Endothelial cell of umbilical vein (primary cell): Measurements from ENCODE around the gene PRDM16. TPM values are rescaled to one million over a fixed set of nuclear protein-coding genes. Genes with fewer than 3 reads are reported as not detected.

Experiments
- BruUV-seq: library from RNA; stranded (reverse); fragments of 400-500 nt; replicated peaks from 2 replicates; lab custom pipeline; 2021; lab: Mats Ljungman, UMichigan
- CTCF ChIA-PET: fragments of 300-600, 350-600 bp; sonication (Branson Sonifier 250); formaldehyde crosslinking; loops from one replicate; lab custom pipeline; 2021; ENCODE audit warnings: antibody characterized with exemption, inconsistent platforms; lab: Charles Lee
- POLR2A ChIA-PET: fragments of 300-600, 350-600 bp; sonication (Branson Sonifier 250); formaldehyde crosslinking; loops from one replicate; lab custom pipeline; 2021; ENCODE audit warnings: antibody characterized with exemption, inconsistent platforms; lab: Charles Lee
- DNase-seq: peaks from one replicate; pipeline ENCODE4 v3.0.0-alpha.2; 2011; ENCODE audit warnings: low read depth, low spot score
- FAIRE-seq: peaks from 2 replicates; lab custom pipeline; 2011; peaks lifted over from hg19 to GRCh38; lab: Jason Lieb, UNC
- H2AFZ ChIP-seq: 2 replicates; pipeline ENCODE4 v1.6.0; 2012; ENCODE audit warnings: low read depth, low read length, control low read depth, inconsistent platforms
- H3K27ac ChIP-seq: 2 replicates; pipeline ENCODE4 v1.5.1; 2011; ENCODE audit warnings: low read depth, mild to moderate bottlenecking, control low read depth, low read length, moderate library complexity; ENCODE audit not compliant: insufficient read depth
- H3K27me3 ChIP-seq, 2 experiments: 2 replicates each; pipeline versions ENCODE4 v1.6.0 to v1.6.1; 2011; ENCODE audit warnings: low read length in 2 of 2, mixed read lengths in 1 of 2; ENCODE audit not compliant: control insufficient read depth in 2 of 2, insufficient read depth in 2 of 2
- H3K36me3 ChIP-seq, 2 experiments: 2 replicates in 1 of 2; 3 replicates in 1 of 2; pipeline ENCODE4 v1.5.1; 2011; ENCODE audit warnings: low read length in 2 of 2, mild to moderate bottlenecking in 1 of 2, moderate library complexity in 1 of 2; ENCODE audit not compliant: control insufficient read depth in 2 of 2, insufficient read depth in 2 of 2; ENCODE audit errors: extremely low read depth in 1 of 2
- H3K4me1 ChIP-seq: 3 replicates; pipeline ENCODE4 v1.5.1; 2011; ENCODE audit warnings: mild to moderate bottlenecking, low read length; ENCODE audit not compliant: control insufficient read depth, insufficient read depth; ENCODE audit errors: extremely low read depth
- H3K4me2 ChIP-seq: 2 replicates; pipeline ENCODE4 v1.6.1; 2011; ENCODE audit warnings: low read length, control low read depth, mixed read lengths; ENCODE audit not compliant: insufficient read depth
- H3K4me3 ChIP-seq, 3 experiments: fragments of 200-600 bp in 1 of 3; sonication (generic), shearing (Covaris generic) in 1 of 3; replicated peaks in 1 of 3; 2 replicates each; pipeline ENCODE4 v1.5.1; 2011 to 2016; ENCODE audit warnings: control low read depth in 3 of 3, low read length in 3 of 3, mild to moderate bottlenecking in 2 of 3, inconsistent platforms in 1 of 3, low read depth in 1 of 3, moderate library complexity in 1 of 3; ENCODE audit not compliant: insufficient read depth in 1 of 3
- H3K79me2 ChIP-seq: 2 replicates; pipeline ENCODE4 v1.6.0; 2012; ENCODE audit warnings: low read length, inconsistent platforms; ENCODE audit not compliant: control insufficient read depth, insufficient read depth
- H3K9ac ChIP-seq: replicated peaks from 2 replicates; pipeline ENCODE3; 2011; ENCODE audit warnings: low read length, control low read depth; ENCODE audit not compliant: insufficient read depth; ENCODE audit errors: extremely low read depth
- H3K9me1 ChIP-seq: replicated peaks from 3 replicates; pipeline ENCODE4 v1.6.0; 2011; ENCODE audit warnings: mild to moderate bottlenecking, low read length; ENCODE audit not compliant: control insufficient read depth, insufficient read depth; ENCODE audit errors: extremely low read depth
- H3K9me3 ChIP-seq: replicated peaks from 2 replicates; pipeline ENCODE4 v1.5.1; 2012; ENCODE audit warnings: low read length, inconsistent platforms; ENCODE audit not compliant: control insufficient read depth, insufficient read depth
- H4K20me1 ChIP-seq: replicated peaks from 2 replicates; pipeline ENCODE3; 2011; ENCODE audit warnings: mild to moderate bottlenecking, low read length; ENCODE audit not compliant: control insufficient read depth, insufficient read depth; ENCODE audit errors: extremely low read depth
- EZH2 ChIP-seq: IDR thresholded peaks from 2 replicates; pipeline ENCODE4 v1.6.1; 2012; ENCODE audit warnings: borderline replicate concordance, low read depth, mild to moderate bottlenecking, moderate library complexity, low read length, inconsistent platforms; ENCODE audit not compliant: severe bottlenecking
- FOS ChIP-seq: IDR thresholded peaks from 2 replicates; pipeline ENCODE4 v1.6.1; 2011; ENCODE audit warnings: mild to moderate bottlenecking, low read length, moderate library complexity, borderline replicate concordance; ENCODE audit not compliant: insufficient read depth
- GATA2 ChIP-seq: IDR thresholded peaks from 2 replicates; pipeline ENCODE4 v1.7.0; 2011; ENCODE audit warnings: low read depth, mild to moderate bottlenecking, moderate library complexity, mixed read lengths, low read length; ENCODE audit not compliant: insufficient read length, insufficient read depth
- JUN ChIP-seq: IDR thresholded peaks from 2 replicates; pipeline ENCODE4 v1.6.1; 2011; ENCODE audit warnings: borderline replicate concordance, low read depth; ENCODE audit not compliant: insufficient read length, insufficient read depth
- MYC ChIP-seq: IDR thresholded peaks from one replicate; pipeline ENCODE4 v1.6.1; 2011; ENCODE audit warnings: mild to moderate bottlenecking, low read depth, low read length
- POLR2A ChIP-seq: IDR thresholded peaks from 2 replicates; pipeline ENCODE4 v1.6.1; 2012; ENCODE audit warnings: low read depth, mild to moderate bottlenecking, control low read depth, low read length
- POLR2AphosphoS5 ChIP-seq: IDR thresholded peaks from 2 replicates; pipeline ENCODE4 v1.6.1; 2012; ENCODE audit warnings: low read depth, mild to moderate bottlenecking, control low read depth, low read length, moderate library complexity; ENCODE audit not compliant: insufficient read depth
- dilution Hi-C: fragments of 300-500 bp; cut with MboI; formaldehyde crosslinking; loops from one replicate; pipeline ENCODE4 v1.15.0; 2019; ENCODE audit warnings: low sequenced_read_pairs; ENCODE audit not compliant: extremely low pct_ligation_motif_present
- intact Hi-C: fragments of 100-400 bp; cut with micrococcal nuclease; formaldehyde crosslinking; loops from one replicate; pipeline ENCODE4 v1.10.0; 2022
- polyA plus RNA-seq, 4 experiments: library from polyadenylated mRNA; depleted of rRNA in 3 of 4; stranded (reverse) in 3 of 4; unstranded in 1 of 4; fragments of >200 nt; gene quantifications; 2 replicates each; pipeline versions ENCODE4 v1.2.1 to v1.2.3, GENCODE V29; 2011 to 2012; ENCODE audit warnings: missing spikeins in 1 of 4
- total RNA-seq: library from RNA; stranded (reverse); gene quantifications from 2 replicates; pipeline ENCODE4 v1.2.3, GENCODE V29; 2021
- TF ChIP-seq, protein P1 (sequence below): IDR thresholded peaks from 2 replicates; pipeline ENCODE4 v1.6.1; 2011; ENCODE audit not compliant: insufficient read depth, insufficient read length
- TF ChIP-seq, protein P2 (sequence below), 2 donors: IDR thresholded peaks; 1 replicate in 1 of 2; 2 replicates in 1 of 2; pipeline ENCODE4 v1.5.1; 2011; ENCODE audit warnings: low read length in 2 of 2, mild to moderate bottlenecking in 2 of 2, moderate library complexity in 2 of 2, control low read depth in 1 of 2, inconsistent platforms in 1 of 2, low read depth in 1 of 2; ENCODE audit not compliant: insufficient read depth in 1 of 2; ENCODE audit errors: extremely low read depth in 1 of 2

The PRDM16 gene
- total and polyA plus RNA-seq, 2 donors (not counting 3 experiments of a cell fraction or from before 2014, with no cell fraction given): not detected

DNA sequence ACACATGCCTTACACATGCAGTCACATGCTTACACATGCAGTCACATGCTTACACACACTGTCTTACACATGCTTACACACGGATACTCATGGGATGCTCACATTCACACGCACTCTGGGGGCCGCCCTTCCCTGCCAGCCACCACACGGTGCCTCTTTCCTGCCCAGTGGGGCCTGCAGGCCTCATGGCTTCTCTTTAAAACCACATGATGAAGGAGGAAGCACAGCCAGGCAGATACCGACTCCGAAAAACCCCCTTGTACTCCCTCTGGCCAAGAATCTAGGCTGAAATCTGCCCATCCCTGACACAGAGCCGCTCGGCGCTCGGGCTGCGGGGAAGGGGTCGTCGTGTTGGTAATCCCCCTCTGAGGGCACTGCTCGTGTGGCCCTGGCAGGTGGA, 113.0 kb downstream of the PRDM16 start:
- H3K4me2 ChIP-seq: no peak overlapping the region
- CTCF ChIA-PET: no interaction called here
- no peaks in the 10 kb centered on the region for H3K79me2 ChIP-seq
- DNase-seq (no peak), FAIRE-seq (no peak)
- no peaks in the 10 kb centered on the region for H3K27me3 ChIP-seq
- no TSS peak for BruUV-seq
- intact Hi-C loops: no loop called here
- dilution Hi-C loops: no loop called here
- H3K4me3 ChIP-seq: no peak overlapping the region
- H2AFZ ChIP-seq: no peak overlapping the region
- H3K4me1 ChIP-seq: no peaks in the 10 kb centered on the region
- no peaks in the 10 kb centered on the region for H4K20me1 ChIP-seq
- no peak overlapping the region for H3K9ac ChIP-seq
- TF ChIP-seq, protein P1, sequence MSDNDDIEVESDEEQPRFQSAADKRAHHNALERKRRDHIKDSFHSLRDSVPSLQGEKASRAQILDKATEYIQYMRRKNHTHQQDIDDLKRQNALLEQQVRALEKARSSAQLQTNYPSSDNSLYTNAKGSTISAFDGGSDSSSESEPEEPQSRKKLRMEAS: peak; percentile 8
- no peak for TF ChIP-seq POLR2A
- no peaks in the 10 kb centered on the region for H3K9me1 ChIP-seq
- H3K27ac ChIP-seq: no peak overlapping the region
- H3K9me3 ChIP-seq: no peaks in the 10 kb centered on the region
- POLR2A ChIA-PET: no interaction called here
- no peaks in the 10 kb centered on the region for H3K36me3 ChIP-seq

DNA sequence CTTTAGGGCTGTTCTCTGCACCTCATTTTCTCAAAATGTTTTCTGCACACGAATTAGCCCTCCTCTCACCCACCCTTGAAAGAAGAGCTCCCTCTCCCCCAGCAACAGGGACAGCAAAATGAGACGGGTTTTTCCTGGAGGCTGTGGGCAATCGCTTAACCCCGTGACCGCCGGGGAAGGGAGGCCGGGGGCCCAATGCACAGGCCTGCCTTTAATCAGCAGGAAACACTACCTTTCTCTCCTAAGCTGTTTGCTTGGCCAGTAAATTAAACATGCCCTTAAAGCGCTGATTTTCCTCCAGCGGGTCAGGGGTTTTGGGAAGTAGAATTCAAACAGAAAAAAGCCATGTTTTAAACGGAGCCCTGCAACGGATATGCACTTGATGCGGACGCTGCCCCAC, 114.4 kb downstream of the PRDM16 start:
- H3K4me2 ChIP-seq: no peak overlapping the region
- no peaks in the 10 kb centered on the region for H3K9me1 ChIP-seq
- no peaks in the 10 kb centered on the region for H3K4me1 ChIP-seq
- intact Hi-C loops: no loop called here
- no peak overlapping the region for H3K9ac ChIP-seq
- TF ChIP-seq POLR2AphosphoS5 (no peak), MYC (no peak), FOS (no peak), JUN (no peak), POLR2A (no peak), EZH2 (no peak), GATA2 (no peak)
- TF ChIP-seq, protein P2, sequence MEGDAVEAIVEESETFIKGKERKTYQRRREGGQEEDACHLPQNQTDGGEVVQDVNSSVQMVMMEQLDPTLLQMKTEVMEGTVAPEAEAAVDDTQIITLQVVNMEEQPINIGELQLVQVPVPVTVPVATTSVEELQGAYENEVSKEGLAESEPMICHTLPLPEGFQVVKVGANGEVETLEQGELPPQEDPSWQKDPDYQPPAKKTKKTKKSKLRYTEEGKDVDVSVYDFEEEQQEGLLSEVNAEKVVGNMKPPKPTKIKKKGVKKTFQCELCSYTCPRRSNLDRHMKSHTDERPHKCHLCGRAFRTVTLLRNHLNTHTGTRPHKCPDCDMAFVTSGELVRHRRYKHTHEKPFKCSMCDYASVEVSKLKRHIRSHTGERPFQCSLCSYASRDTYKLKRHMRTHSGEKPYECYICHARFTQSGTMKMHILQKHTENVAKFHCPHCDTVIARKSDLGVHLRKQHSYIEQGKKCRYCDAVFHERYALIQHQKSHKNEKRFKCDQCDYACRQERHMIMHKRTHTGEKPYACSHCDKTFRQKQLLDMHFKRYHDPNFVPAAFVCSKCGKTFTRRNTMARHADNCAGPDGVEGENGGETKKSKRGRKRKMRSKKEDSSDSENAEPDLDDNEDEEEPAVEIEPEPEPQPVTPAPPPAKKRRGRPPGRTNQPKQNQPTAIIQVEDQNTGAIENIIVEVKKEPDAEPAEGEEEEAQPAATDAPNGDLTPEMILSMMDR (IDR thresholded peaks at IDR 0.05; ENCODE audit: extremely low read depth in 1 of 2, insufficient read depth in 1 of 2, low read depth in 1 of 2, low read length in 2 of 2): no peak
- TF ChIP-seq, protein P1: no peak
- dilution Hi-C loops: no loop called here
- no TSS peak for BruUV-seq
- no peaks in the 10 kb centered on the region for H3K36me3 ChIP-seq
- no peaks in the 10 kb centered on the region for H3K79me2 ChIP-seq
- no peak overlapping the region for H3K27ac ChIP-seq
- no peak overlapping the region for H3K4me3 ChIP-seq
- FAIRE-seq: no peak
- no peaks in the 10 kb centered on the region for H3K27me3 ChIP-seq
- DNase-seq: no peak
- ChIA-PET CTCF (no interaction called here), POLR2A (no interaction called here)
- no peaks in the 10 kb centered on the region for H3K9me3 ChIP-seq
- H2AFZ ChIP-seq: no peak overlapping the region
- H4K20me1 ChIP-seq: no peaks in the 10 kb centered on the region
